ENCODE measurements around the gene RUNDC1.

Gene RUNDC1

GRCh38 chr17:43030137-43030767 lies 49.9 kb downstream of the RUNDC1 start:
- no peak overlapping the region for H3K27ac ChIP-seq
- TF ChIP-seq ZFX (IDR thresholded peaks at IDR 0.05) (no peak), CTCF (conservative IDR thresholded peaks at IDR 0.05) (no peak)

GRCh38 chr17:43031666-43032065 lies 51.3 kb downstream of the RUNDC1 start:
- no peak overlapping the region for H3K27ac ChIP-seq
- TF ChIP-seq ZFX (IDR thresholded peaks at IDR 0.05) (no peak), CTCF (conservative IDR thresholded peaks at IDR 0.05) (no peak)

- no peak overlapping the region for H3K27ac ChIP-seq
- TF ChIP-seq ZFX (IDR thresholded peaks at IDR 0.05) (no peak), CTCF (conservative IDR thresholded peaks at IDR 0.05) (no peak)
These were observed 53.9 kb downstream of the RUNDC1 start for GRCh38 chr17:43033948-43034881.

GRCh38 chr17:43034894-43035293 lies 54.5 kb downstream of the RUNDC1 start:
- no peak overlapping the region for H3K27ac ChIP-seq
- TF ChIP-seq CTCF (conservative IDR thresholded peaks at IDR 0.05) = no peak
- TF ChIP-seq ZFX (IDR thresholded peaks at IDR 0.05) = no peak

- TF ChIP-seq ZFX (IDR thresholded peaks at IDR 0.05) = no peak
- no peak for TF ChIP-seq CTCF (conservative IDR thresholded peaks at IDR 0.05)
- no peak overlapping the region for H3K27ac ChIP-seq
These were observed 59.3 kb downstream of the RUNDC1 start for GRCh38 chr17:43039646-43040045.

- H3K27ac ChIP-seq = no peak overlapping the region
- TF ChIP-seq ZFX (IDR thresholded peaks at IDR 0.05) (no peak), CTCF (conservative IDR thresholded peaks at IDR 0.05) (no peak)
These were observed 60.3 kb downstream of the RUNDC1 start for GRCh38 chr17:43040655-43041054.

- no peak overlapping the region for H3K27ac ChIP-seq
- TF ChIP-seq CTCF (conservative IDR thresholded peaks at IDR 0.05) = no peak
- no peak for TF ChIP-seq ZFX (IDR thresholded peaks at IDR 0.05)
These were observed 61.8 kb downstream of the RUNDC1 start for GRCh38 chr17:43042025-43042628.

Data from C4-2B (cell line).